Measurements from ENCODE around the gene TVP23C.

TVP23C gene

DNA sequence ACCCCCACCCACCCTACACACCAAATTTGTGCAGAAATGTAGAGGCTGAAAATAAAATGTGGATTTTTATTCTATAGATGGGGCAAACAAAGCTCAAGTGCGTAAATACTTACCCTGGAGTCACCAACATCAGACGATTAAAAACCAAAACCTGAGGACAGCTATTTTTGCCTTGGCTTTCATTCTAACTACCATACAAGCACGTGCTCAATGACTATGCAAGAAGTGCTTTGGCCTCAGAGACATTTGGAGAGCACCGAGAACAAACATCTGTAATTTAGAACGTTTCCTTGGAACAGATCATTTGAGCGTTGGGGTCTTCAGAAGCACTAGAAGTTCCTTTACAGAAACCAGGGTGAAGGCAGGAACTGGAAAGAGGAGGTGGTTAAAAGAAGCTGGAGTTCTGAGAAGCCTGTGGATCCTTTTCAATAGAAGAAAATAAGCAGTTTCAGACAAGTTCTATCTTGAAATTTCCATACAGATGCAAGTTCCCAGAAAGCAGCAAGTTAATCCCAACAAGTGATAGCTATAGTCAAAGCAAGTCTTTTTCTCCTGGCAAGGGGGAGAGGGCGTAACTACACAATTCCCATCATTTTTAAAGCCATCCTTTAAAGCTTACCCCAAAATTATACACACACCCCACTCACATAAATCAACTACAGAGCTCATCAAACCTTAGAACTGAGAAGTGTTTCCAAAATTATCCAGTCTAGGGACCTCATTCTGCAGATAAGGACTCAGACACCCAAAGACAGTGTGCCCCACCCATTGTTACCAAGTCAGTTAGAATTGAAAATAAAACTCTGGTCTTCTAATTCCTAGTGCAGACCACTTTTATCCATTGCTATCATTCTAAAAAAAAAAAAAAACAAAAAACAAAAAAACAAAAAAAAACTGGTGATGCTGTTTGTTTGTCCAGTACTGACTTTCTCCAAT is 66.3 kb downstream of the TVP23C start:
- no peak for DNase-seq (ENCODE audit: extremely low read depth in 1 of 2, low read depth in 1 of 2)

DNA sequence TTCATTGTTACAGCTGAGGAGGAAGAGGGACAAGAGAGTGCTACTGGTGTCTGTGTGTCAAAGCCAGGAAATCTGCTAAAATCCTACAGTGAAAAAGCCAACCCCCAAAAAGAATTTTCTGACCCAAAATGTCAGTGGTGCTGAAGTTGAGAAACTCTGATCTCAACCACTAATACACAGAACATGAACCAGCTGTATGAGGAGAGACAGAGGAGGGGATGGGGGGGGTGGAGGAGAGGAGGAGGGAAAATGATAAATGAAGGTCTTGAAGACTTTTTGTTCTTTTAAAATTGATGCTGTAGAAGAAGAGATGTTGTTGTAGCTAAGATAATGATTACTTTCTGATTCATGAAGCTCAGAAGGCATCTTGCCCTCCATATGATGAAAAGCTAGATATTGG is 68.5 kb downstream of the TVP23C start:
- no peak for DNase-seq (ENCODE audit: extremely low read depth in 1 of 2, low read depth in 1 of 2)

DNA sequence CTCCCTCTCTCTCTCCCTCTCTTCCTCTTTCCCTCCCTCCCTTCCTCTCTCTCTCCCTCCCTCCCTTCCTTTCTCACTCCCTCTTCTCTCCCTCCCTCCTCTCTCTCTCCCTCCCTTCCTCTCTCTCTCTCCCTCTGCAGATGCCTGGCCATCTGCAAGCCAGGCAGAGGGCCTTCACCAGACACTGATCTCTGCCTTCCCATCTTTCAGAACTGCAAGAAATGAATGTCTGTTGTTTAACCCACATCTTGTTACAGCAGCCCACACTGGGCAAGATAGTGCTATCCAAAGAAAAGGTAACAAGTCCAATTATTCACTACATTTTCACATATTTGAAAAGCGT is 69.6 kb downstream of the TVP23C start:
- no peak for DNase-seq (ENCODE audit: extremely low read depth in 1 of 2, low read depth in 1 of 2)

DNA sequence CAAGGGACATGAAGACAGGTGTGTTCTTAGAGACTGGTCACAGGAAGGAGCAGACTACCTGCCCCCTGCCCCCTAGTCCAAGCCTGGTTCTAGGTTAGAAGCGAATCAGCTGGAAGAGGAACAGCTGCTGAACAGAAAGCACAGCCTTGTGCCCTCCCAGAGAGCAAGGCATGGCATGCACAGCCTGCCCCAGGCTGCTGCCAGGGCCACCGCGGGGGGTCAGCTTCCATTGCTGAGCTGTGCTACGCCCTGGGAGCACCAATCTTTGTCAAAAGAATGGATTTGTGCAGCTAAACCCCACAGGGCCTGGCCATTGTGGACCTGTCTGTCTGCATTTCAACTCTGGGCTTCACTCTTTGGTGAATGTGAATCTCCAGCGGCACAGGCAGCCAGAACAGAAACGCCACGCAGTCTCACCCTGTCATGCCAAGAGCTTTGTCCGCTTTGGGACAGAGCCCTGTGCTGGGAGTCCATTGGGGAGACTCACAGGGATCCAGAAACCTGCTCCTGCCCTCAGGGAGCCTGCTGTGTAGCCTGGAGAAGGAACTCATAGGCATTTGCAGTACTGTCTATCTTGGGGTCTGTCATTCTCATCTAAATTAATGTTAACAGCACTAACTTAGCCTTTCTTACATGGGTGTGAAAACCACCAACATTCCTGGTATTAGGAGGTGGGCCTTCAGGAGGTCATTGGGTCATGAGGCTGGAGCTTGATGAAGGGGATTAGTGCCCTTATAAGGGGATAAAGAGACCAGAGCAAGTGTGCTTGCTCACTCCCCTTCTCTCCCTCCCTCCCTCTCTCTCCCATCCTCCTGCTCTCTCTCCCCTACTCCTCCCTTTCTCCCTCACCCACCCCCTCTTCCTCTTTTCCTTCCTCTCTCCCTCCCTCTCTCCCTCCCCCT is 70.2 kb downstream of the TVP23C start:
- no peak for DNase-seq (ENCODE audit: extremely low read depth in 1 of 2, low read depth in 1 of 2)

DNA sequence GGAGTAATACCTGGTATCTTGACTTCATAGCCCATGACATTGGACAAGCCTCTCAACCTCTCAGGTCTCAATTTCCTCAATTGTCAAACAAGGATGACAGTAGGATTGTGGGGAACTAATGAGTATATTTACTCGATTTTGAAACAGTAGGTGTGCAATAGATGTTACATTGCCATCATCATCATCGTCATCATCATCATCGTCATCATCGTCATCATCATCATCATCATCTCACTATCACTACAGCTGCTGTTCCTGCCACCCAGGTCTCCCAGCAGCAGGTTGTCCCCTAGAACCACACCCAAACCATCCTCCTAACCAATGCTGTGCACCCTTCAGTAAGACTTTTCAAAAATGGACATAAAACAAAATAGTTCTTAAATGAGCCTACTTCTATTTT is 71.1 kb downstream of the TVP23C start:
- DNase-seq (ENCODE audit: extremely low read depth in 1 of 2, low read depth in 1 of 2) = no peak

DNA sequence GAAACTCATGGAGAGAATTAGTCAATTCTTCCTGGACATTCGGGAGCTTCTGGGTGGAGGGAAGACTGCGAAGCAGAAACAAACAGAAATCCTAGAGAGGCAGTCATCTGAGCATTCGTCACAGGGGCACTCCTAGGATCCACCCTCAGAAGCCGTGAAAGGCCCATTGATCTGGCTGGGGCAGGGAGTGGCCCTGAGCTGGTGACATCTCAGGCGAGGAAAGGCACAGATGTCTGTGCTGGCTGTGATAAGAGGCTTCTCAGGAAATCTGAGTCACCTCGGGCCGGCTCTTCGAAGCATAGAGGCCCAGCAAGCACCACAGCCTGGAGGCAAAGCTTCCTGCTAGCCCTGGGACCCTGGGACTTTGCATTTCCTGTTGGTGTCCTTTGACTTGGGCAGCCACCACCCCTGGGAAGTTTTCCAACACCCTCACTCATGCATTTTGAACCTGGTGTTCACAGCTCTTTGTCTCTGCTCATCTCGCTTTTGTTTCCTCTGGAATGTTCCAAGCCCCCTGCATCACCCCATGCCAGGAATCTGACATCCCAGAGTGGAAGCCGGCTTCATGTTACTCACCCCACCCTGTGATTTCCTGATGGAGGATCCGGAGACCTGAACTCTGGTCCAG is 72.5 kb downstream of the TVP23C start:
- peak; percentile 11 to 54 for DNase-seq (ENCODE audit: extremely low read depth in 1 of 2, low read depth in 1 of 2)

DNA sequence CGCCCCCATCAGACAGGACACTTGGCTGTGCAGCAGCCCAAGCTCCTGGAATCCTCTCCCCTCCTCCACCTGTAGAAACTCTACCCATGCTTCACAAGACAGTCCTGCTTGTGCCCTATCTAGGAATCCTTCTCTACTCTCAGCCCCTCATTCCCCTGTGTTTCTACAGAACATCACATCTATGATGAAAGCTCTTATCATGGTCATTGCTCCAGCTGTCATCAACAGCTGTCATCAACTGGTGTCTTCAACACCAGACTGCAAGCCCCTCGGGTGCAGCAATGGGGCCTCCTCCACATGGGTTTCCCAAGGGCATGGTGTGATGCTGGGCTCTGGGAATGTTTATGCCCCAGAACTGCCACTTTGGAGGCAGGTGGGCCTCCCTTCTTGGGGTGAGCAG is 74.7 kb downstream of the TVP23C start:
- no peak for DNase-seq (ENCODE audit: extremely low read depth in 1 of 2, low read depth in 1 of 2)

DNA sequence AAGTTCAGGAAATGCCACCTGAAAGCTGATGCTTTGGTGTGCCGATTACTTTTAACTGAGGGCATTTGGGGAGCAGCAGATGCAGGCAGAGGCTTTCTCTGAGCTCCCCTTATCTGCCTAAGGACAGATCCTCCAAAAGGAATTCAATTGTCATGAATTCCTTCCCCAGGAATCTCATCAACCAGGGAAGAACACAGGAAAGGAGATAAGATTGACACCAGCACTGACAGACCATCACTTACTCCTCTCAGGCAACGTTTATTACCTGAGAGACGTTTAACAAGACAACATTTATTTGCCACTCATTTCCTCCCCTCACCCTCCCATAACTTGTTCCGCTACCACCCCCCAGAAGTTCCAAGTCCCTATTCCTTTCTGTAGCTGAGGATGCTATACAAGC is 78.2 kb downstream of the TVP23C start:
- DNase-seq (ENCODE audit: extremely low read depth in 1 of 2, low read depth in 1 of 2) = no peak

DNA sequence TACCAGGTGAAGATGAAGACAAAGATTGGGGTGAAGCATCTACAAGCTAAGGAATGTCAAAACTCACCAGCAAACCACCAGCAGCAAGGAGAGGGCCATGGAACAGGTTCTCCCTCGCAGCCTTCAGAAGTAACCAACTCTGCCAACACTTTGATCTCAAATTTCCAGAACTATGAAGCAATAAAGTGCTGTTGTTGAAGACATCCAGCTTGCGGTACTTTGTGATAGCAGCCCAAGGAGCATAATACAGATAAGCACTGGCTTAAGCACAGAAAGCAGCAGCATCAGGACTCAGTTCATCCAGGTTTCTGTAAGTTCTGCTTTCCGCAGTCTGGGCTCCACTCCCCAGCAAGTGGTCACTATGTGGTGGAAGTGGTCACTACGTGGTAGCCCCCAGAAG is 79.9 kb downstream of the TVP23C start:
- DNase-seq (ENCODE audit: extremely low read depth in 1 of 2, low read depth in 1 of 2) = no peak

DNA sequence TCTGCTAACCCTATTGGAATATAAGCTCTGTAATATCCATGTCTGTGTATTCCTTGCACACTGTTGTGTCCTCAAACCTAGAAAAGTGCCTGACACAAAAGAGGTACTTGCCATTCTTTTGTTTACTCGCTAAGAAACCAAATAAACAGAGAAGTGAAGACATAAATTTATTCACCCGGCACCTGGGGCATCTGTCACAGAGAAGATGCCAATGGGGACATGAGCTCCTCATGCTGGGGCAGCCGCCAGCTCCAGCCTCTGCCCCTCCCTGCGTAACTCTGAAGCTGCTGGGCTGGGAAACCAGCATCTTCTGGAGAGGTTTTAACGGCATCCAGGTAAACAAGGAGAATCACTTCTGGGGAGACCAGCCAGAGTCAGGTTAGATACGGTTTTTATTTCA is 80.8 kb downstream of the TVP23C start:
- no peak for DNase-seq (ENCODE audit: extremely low read depth in 1 of 2, low read depth in 1 of 2)

DNA sequence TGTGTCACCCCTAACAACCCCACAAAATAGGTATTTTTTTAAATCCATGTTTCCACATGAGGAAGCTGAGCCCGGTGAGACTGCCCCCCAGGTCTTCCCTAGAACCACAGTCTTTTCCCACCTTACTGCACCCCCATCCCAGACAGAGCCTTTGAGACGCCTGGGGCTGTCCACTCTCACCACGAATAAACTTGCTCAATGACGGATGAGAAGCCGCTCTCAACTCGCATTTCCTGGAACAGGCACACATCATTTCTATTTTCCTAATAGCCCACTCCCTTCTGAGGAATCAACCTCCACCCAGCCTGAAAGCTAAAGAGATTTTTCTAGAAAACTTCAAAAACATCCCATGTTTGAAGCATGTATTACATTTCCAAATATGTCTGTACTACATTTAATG is 81.8 kb downstream of the TVP23C start:
- no peak for DNase-seq (ENCODE audit: extremely low read depth in 1 of 2, low read depth in 1 of 2)

DNA sequence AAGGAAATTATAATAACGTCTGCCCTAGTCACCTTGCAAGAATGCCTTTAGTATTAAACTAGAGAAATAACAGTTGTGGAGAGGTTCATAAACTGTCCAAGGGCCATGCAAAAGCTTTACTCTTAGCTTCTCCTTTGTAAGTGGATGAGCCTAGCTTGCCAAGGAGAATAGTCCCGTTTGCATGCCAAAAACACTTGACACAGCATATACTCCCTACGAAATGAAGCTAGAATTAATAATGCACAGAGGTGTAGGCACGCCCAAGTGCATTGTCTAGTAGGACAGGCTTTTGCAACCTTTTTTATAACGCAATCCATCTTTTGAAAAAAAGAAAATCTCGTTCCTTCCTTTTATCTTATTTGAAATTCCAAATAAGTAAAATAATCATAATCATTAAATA is 83.1 kb downstream of the TVP23C start:
- no peak for DNase-seq (ENCODE audit: extremely low read depth in 1 of 2, low read depth in 1 of 2)

DNA sequence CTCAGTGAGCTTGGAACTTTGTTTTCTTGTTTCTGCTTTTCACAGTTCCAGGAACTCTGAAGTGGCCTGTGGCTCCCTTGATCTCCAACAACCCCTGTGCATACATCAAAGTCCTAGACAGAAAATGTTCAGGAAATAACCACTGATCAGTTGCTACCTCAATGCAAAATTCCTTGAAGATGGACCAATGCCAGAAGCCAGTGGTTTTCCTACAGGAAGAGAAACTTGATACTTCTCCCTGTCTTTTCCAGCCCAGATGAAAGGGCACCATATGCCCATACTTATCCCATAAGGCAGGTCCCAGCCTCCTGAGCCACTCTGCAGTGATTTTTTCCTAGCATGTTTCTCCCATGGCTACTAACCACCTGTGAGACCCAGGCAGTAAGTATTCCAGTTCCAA is 83.6 kb downstream of the TVP23C start:
- no peak for DNase-seq (ENCODE audit: extremely low read depth in 1 of 2, low read depth in 1 of 2)

DNA sequence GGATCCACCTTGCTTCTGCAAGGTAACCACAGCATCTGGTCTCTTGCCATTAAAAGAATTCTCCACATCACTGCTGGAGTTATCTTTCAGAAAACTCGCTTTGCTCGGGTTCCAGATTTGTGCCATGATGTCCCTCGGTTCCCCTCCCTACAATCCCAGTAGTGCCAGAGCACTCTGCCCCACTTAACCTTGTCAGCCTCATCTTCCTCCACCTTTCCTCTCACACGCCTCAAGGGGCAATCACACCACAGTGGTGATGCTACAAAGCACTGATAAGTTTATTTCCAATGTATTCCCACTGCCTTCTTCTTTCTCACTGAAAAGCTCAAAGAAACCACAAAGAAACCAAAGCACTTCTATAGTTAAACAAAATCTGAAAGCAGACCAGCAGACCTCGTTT is 84.4 kb downstream of the TVP23C start:
- no peak for DNase-seq (ENCODE audit: extremely low read depth in 1 of 2, low read depth in 1 of 2)

DNA sequence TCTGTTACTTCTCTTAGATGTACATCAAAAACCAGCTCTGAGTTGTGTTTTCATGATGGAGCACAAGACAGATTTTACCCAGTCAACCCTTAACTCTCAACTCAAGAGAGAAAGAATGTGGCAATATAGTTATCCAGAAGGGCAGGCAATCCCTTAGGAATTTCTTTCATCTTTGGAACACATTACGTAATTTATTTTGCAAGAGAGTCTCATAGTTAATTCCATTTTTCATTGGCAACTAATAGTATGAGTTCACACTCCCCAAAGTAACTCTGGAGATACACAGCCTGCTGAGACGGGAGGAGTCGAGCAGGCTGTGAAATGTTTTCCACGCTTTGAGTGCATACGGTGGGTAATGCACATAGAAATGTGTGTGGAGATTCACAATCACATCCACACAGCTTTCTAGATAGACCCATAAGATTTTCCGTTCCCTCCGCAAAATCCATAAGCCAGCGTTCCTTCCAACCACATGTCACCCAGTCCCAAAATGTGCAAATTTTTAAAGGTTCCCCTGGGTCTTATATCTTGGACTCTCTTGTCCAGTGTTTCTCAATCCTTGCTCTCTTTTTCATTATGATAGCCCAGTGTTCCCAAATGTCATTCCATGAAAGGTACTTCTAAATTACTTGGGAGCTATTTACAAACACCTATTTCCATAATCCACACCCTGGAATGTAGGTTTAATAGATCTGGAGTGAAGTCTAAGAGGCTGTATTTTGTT is 87.5 kb downstream of the TVP23C start:
- DNase-seq (ENCODE audit: extremely low read depth in 1 of 2, low read depth in 1 of 2) = no peak

DNA sequence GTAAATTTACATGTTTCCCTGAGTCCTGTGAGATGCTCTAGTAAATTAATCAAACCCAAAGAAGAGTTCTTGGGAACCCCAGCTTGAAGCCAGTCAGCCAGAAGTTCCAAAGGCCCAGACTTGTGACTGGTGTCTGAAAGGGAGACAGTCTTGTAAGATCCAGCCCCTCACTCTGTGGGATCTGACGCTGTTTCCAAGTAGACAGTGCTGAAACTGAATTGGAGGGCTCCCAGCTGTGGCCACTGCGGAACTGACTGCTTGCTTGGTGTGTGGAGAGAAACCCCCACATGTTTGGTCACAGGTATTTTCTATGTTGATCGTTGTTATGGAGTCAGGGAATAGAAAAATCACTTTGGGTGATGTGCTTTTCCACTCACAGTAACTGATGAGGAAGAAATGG is 90.4 kb downstream of the TVP23C start:
- DNase-seq (ENCODE audit: extremely low read depth in 1 of 2, low read depth in 1 of 2) = no peak

DNA sequence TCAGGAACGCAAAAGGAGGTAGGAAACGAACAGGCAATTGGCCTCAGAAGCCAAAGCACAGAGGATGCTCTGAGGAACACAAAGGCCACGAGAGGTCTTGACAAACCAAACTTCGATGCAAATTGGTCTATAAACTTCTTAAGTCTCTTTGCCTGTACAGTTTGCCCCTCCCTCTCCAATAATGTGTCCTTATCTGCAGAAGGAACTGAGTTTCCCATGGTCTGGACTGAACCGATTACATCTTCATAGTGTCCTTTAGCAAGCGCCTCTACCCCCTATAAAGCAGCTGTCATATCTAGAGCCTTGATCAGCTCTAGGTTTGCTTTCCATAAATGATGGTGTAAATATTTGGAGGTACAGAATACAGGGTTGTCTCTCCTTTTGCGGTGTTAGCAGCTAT is 92.7 kb downstream of the TVP23C start:
- DNase-seq (ENCODE audit: extremely low read depth in 1 of 2, low read depth in 1 of 2) = no peak

DNA sequence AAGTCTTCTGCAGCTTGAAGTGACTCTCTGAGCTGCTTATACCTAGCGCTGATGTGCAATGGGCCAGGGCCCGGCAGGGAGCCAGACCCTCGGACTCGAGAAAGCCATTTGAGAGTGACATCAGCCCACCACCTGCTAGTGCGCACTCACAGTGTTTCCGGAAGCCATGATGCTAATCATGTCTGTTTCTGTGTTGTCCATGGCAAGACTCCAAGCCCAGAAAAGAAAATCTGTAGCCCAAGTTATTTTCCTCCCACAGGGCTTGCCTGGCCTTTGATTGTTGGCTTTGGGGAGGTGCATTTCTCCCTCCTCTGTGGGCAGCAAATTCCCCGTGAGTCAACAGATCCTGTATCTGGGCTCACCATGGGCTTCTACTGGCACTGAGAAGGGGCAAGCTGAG is 94.0 kb downstream of the TVP23C start:
- DNase-seq (ENCODE audit: extremely low read depth in 1 of 2, low read depth in 1 of 2) = no peak

DNA sequence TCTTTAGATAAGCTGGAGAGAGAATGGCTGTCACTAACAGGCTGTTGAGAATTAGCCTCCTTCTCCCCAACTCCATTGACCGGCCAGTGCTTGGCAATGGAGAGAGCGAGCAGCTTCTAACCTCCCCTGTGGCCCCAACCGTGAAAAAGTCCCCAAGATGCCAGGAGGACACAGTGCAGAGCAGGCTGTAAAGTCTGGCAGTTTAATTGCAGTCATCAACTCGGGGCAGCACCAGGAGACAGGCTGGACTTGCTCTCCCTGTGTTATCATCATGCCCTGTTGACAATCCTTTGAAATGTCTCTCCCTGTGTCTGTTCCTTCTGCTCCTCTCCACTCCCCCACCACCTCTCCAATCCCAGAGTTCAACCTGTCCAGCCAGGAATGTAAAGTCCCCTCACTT is 95.2 kb downstream of the TVP23C start:
- no peak for DNase-seq (ENCODE audit: extremely low read depth in 1 of 2, low read depth in 1 of 2)

DNA sequence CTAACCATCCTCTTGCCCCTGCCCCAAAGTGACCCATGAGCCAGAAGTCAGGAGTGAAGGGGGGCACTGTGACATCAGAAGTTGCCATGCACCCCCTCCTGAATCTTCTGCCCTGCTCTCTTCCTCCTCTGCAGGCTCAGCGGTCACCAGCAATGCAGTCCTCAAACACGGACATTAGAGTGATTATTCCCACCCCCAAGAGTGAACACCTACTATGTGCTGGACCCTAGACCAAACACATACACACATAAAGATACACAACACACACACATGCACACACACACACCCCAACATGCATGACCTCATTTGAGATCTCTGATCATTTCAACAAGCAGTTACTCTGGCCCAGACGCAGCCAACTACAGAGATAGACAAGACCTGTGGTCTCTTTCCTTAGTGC is 95.7 kb downstream of the TVP23C start, which contains the start of gene CDRT4:
TSS of gene CDRT4 (minus strand) at position 30 of the 400 bp plus-strand sequence. CDS start 27,383 bp downstream, outside the sequence.
- DNase-seq (ENCODE audit: extremely low read depth in 1 of 2, low read depth in 1 of 2) = no peak

DNA sequence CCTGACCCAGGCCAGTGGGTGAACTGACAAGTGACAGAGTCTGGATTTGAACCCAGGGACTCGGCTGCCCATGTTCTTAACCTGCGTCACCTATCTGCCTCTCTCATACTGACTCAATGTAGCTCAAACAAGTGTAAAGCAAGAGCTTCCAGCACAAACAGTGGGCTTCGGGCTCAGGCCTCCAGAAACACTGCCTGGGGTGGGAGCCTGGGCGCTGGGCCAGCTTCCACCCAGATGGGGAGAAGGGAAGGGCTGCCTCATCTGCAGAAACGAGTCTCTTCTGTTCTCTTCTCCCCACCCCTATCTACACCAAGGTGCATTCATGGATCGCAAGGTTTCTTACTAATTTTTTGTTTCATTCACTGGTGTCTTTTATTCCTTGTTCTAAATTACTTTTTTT is 97.2 kb downstream of the TVP23C start:
- DNase-seq (ENCODE audit: extremely low read depth in 1 of 2, low read depth in 1 of 2) = no peak

All from stimulated activated CD8-positive, alpha-beta memory T cell treated with anti-CD3 and anti-CD28 coated beads, Interleukin-7, amount 100 ng/mL, for 48 hours (primary cell).